ENCODE data around the gene SLC30A7.

DNA sequence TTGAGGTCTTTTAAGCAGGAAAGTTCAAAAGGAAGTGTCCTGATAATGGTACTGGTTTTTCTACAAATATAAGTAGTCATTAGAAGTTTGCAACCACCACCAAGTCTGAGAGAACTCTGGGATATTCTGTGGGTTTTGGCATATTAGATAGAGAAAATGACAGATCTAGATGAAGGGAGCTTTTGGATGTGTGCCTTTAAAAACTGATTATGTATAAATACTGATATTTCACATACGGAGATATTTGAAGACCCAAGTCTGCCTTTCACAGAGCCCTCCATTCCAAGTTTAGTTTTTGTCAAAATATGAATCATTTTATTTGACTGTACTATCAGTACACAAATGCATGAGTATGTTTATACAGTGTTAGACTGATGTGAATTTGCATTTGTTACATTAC is 81.0 kb downstream of the SLC30A7 start:
- TF ChIP-seq, protein P1, sequence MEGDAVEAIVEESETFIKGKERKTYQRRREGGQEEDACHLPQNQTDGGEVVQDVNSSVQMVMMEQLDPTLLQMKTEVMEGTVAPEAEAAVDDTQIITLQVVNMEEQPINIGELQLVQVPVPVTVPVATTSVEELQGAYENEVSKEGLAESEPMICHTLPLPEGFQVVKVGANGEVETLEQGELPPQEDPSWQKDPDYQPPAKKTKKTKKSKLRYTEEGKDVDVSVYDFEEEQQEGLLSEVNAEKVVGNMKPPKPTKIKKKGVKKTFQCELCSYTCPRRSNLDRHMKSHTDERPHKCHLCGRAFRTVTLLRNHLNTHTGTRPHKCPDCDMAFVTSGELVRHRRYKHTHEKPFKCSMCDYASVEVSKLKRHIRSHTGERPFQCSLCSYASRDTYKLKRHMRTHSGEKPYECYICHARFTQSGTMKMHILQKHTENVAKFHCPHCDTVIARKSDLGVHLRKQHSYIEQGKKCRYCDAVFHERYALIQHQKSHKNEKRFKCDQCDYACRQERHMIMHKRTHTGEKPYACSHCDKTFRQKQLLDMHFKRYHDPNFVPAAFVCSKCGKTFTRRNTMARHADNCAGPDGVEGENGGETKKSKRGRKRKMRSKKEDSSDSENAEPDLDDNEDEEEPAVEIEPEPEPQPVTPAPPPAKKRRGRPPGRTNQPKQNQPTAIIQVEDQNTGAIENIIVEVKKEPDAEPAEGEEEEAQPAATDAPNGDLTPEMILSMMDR (IDR thresholded peaks at IDR 0.05) = no peak
- no peak for TF ChIP-seq POLR2AphosphoS5 (IDR thresholded peaks at IDR 0.05; ENCODE audit: insufficient read depth in 1 of 2, low read depth in 1 of 2)
- no peak for TF ChIP-seq POLR2A (IDR thresholded peaks at IDR 0.05)
